GM12875 (cell line): ENCODE results near the gene IBSP.

ENCODE experiments used
- H3K4me3 ChIP-seq: one replicate; pipeline ENCODE4 v1.5.1; 2011; ENCODE audit warnings: low read depth, low read length, control low read depth
- TF ChIP-seq, protein P1 (sequence below): IDR thresholded peaks from 2 replicates; pipeline ENCODE4 v1.5.1; 2011; ENCODE audit warnings: low read depth, mild to moderate bottlenecking, control low read depth, inconsistent platforms, low read length, moderate library complexity, borderline replicate concordance; ENCODE audit not compliant: insufficient read depth

The IBSP gene

DNA sequence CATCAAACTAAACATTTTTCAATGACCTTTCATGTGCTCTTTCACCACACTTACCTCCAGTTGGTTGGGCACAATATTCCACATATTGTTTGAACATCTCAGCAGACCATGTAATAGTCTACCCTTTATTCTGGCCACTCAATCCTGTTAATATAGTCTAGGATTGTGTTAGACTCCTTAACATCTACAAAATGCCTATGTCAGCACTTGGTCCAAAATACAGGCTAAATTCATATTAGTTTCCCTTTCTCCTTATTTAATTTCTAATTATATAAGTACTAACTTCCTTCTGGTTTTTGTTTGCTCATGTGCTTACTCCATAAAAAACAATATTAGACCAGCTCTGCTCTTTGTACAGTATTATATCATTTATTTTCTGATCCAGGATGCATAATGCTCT, 54.5 kb downstream of the IBSP start:
- no peak overlapping the region for H3K4me3 ChIP-seq

GRCh38 chr4:87855559-87855958, 56.2 kb downstream of the IBSP start:
- TF ChIP-seq, protein P1, sequence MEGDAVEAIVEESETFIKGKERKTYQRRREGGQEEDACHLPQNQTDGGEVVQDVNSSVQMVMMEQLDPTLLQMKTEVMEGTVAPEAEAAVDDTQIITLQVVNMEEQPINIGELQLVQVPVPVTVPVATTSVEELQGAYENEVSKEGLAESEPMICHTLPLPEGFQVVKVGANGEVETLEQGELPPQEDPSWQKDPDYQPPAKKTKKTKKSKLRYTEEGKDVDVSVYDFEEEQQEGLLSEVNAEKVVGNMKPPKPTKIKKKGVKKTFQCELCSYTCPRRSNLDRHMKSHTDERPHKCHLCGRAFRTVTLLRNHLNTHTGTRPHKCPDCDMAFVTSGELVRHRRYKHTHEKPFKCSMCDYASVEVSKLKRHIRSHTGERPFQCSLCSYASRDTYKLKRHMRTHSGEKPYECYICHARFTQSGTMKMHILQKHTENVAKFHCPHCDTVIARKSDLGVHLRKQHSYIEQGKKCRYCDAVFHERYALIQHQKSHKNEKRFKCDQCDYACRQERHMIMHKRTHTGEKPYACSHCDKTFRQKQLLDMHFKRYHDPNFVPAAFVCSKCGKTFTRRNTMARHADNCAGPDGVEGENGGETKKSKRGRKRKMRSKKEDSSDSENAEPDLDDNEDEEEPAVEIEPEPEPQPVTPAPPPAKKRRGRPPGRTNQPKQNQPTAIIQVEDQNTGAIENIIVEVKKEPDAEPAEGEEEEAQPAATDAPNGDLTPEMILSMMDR = no peak
- no peak overlapping the region for H3K4me3 ChIP-seq

More for the DNA sequence above, 54.5 kb downstream of the IBSP start:
- TF ChIP-seq, protein P1 = no peak

DNA sequence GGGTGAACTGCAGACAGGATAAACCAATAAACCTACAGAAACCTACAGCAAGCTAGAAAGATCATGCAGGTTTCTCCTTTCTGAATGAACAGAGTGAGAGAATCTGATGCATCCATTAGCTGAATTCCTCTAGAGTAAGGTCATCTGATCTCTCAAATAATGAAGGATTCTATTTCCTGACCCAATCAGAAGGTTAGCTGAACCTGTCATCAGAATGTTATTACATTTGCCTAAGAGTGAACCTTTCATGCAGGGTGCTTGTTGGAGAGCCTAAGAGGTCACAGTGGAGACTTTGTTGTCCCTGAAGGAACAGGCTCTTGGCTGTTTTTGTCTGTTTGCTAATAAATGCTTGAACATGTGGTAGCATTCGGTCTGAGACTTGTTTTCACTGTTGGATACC, 57.5 kb downstream of the IBSP start:
- H3K4me3 ChIP-seq = no peak overlapping the region
- TF ChIP-seq, protein P1 = no peak

DNA sequence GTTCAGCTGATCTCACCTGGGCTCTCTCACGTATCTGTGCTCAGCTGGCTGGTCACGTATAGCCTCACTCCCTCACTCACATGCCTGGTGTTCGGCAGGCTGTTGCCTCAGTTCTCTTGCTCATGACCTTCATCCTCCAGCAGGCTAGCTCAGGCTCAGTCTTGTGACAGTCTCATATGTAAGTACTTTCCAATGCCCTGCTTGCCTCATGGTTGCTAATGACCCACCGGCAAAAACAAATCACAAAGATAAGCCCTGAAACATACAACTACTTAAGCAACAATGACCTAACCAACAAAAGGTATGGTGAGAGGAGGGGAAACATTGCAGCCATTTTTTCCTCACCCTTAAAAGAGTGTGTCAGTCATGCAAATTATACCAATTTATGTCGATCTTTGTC, 58.4 kb downstream of the IBSP start:
- no peak overlapping the region for H3K4me3 ChIP-seq
- TF ChIP-seq, protein P1 = no peak
